HEK293T (cell line): ENCODE measurements around the gene ORAI2.

ENCODE experiments used
- CTBP1 ChIP-seq: fragments of 450-650 bp; IDR thresholded peaks from 2 replicates; pipeline ENCODE4 v1.6.1; 2016; ENCODE audit warnings: borderline replicate concordance
- ELF4 ChIP-seq: fragments of 450-650 bp; IDR thresholded peaks from 2 replicates; pipeline ENCODE4 v1.6.1; 2017; ENCODE audit warnings: antibody characterized with exemption
- LEF1 ChIP-seq: fragments of 450-650 bp; IDR thresholded peaks from 2 replicates; pipeline ENCODE4 v1.6.1; 2017; ENCODE audit warnings: mild to moderate bottlenecking, borderline replicate concordance
- NFRKB ChIP-seq: fragments of 450-650 bp; IDR thresholded peaks from 2 replicates; pipeline ENCODE4 v1.6.1; 2016; ENCODE audit warnings: mild to moderate bottlenecking, moderate library complexity
- SP1 ChIP-seq: fragments of 450-650 bp; IDR thresholded peaks from 2 replicates; pipeline ENCODE4 v1.6.1; 2017
- TARDBP ChIP-seq: fragments of 450-650 bp; IDR thresholded peaks from 2 replicates; pipeline ENCODE4 v1.6.1; 2016

DNA sequence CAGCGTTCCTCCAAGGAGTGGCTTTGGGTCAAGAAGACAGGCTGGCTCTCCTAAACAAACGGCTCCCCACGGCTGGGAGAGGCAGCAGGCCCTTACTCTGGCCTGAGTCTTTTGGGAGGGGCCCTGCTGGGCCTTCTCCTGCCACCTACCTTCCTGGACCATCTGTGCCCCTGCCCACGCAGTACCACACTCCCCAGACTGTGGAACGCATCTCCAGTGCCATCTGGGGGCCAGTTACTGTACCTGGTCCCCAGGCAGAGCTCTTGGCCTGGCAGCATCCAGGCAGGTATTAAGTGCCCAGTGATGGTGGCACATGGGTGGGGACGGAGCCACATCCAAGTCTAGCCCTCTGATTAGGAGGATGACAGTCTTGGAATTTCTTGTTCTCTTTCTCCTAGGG is 16.9 kb downstream of the ORAI2 start:
- TF ChIP-seq TARDBP (no peak), NFRKB (no peak), ELF4 (no peak), SP1 (no peak), LEF1 (no peak), CTBP1 (no peak)
